Measurements from ENCODE around the gene TM4SF20.
A peak's percentile ranks its signal among the peaks of the same experiment; 100 is the strongest.

The TM4SF20 gene

GRCh38 chr2:227410191-227410590 lies 31.1 kb upstream of the TM4SF20 start:
- no peak overlapping the region for H3K4me3 ChIP-seq (ENCODE audit: low read length)
- TF ChIP-seq CTCF (IDR thresholded peaks at IDR 0.05; ENCODE audit: insufficient read depth, low read depth, low read length, missing control alignments), result no peak
- DNase-seq (ENCODE audit: low read depth), result peak; percentile 42

- no peak for TF ChIP-seq CTCF (IDR thresholded peaks at IDR 0.05; ENCODE audit: insufficient read depth, low read depth, low read length, missing control alignments)
- peak; percentile 79 for DNase-seq (ENCODE audit: low read depth)
- H3K4me3 ChIP-seq (ENCODE audit: low read length), result no peak overlapping the region
Observed at GRCh38 chr2:227407591-227408151, 28.6 kb upstream of the TM4SF20 start.

- peak; percentile 96 for DNase-seq (ENCODE audit: low read depth)
- peak; percentile 87 for TF ChIP-seq CTCF (IDR thresholded peaks at IDR 0.05; ENCODE audit: insufficient read depth, low read depth, low read length, missing control alignments)
- no peak overlapping the region for H3K4me3 ChIP-seq (ENCODE audit: low read length)
Observed at GRCh38 chr2:227406177-227407031, 27.3 kb upstream of the TM4SF20 start.

GRCh38 chr2:227404585-227405271 lies 25.6 kb upstream of the TM4SF20 start:
- no peak for TF ChIP-seq CTCF (IDR thresholded peaks at IDR 0.05; ENCODE audit: insufficient read depth, low read depth, low read length, missing control alignments)
- H3K4me3 ChIP-seq (ENCODE audit: low read length), result no peak overlapping the region
- no peak for DNase-seq (ENCODE audit: low read depth)

- no peak overlapping the region for H3K4me3 ChIP-seq (ENCODE audit: low read length)
- peak; percentile 64 for DNase-seq (ENCODE audit: low read depth)
- no peak for TF ChIP-seq CTCF (IDR thresholded peaks at IDR 0.05; ENCODE audit: insufficient read depth, low read depth, low read length, missing control alignments)
Observed at GRCh38 chr2:227402959-227403358, 23.9 kb upstream of the TM4SF20 start.

GRCh38 chr2:227402321-227402720 lies 23.2 kb upstream of the TM4SF20 start:
- H3K4me3 ChIP-seq (ENCODE audit: low read length), result no peak overlapping the region
- TF ChIP-seq CTCF (IDR thresholded peaks at IDR 0.05; ENCODE audit: insufficient read depth, low read depth, low read length, missing control alignments), result no peak

More at GRCh38 chr2:227402321-227402720, 23.2 kb upstream of the TM4SF20 start:
- no peak for DNase-seq (ENCODE audit: low read depth)
